SU-DHL-6 (cell line): ENCODE data around the gene MBD3L2B.

Experiments used
- H2AFZ ChIP-seq: fragments of 200-600 bp; sonication (generic); 2 replicates; pipeline ENCODE4 v1.6.1; 2014; ENCODE audit warnings: low read depth, mild to moderate bottlenecking, moderate library complexity, mixed read lengths, antibody characterized with exemption, low read length; ENCODE audit not compliant: severe bottlenecking
- H3F3A ChIP-seq: fragments of 200-600 bp; shearing (Covaris generic); 2 replicates; pipeline ENCODE4 v1.6.0; 2016; ENCODE audit warnings: antibody characterized with exemption, mild to moderate bottlenecking; ENCODE audit not compliant: insufficient read depth
- H3K27ac ChIP-seq: fragments of 200-600 bp; sonication (generic); 2 replicates; pipeline ENCODE4 v1.5.1; 2016; ENCODE audit warnings: low read depth, mild to moderate bottlenecking, low read length, moderate library complexity, mixed read lengths
- H3K27me3 ChIP-seq: fragments of 200-600 bp; sonication (generic), shearing (Covaris generic); 2 replicates; pipeline ENCODE4 v1.6.0; 2014; ENCODE audit warnings: mild to moderate bottlenecking, low read length
- H3K36me3 ChIP-seq: fragments of 200-600 bp; sonication (generic); 2 replicates; pipeline ENCODE4 v1.6.1; 2014; ENCODE audit warnings: mild to moderate bottlenecking, low read length, mixed read lengths
- H3K4me2 ChIP-seq: fragments of 300-600, 200-600 bp; shearing (Covaris generic), sonication (generic); 2 replicates; pipeline ENCODE4 v1.6.0; 2014; ENCODE audit warnings: low read length, low read depth, mild to moderate bottlenecking; ENCODE audit not compliant: poor library complexity, severe bottlenecking
- H3K4me3 ChIP-seq: fragments of 200-600 bp; sonication (generic); 2 replicates; pipeline ENCODE4 v1.5.1; 2014; ENCODE audit warnings: antibody characterized with exemption, low read length, mild to moderate bottlenecking, mixed read lengths; ENCODE audit not compliant: insufficient read depth, poor library complexity, severe bottlenecking
- H3K79me2 ChIP-seq: fragments of 200-600 bp; sonication (generic); 2 replicates; pipeline ENCODE4 v1.6.1; 2014; ENCODE audit warnings: mild to moderate bottlenecking, low read length, moderate library complexity; ENCODE audit not compliant: insufficient read depth
- H3K9ac ChIP-seq: fragments of 200-600 bp; sonication (generic); 2 replicates; pipeline ENCODE4 v1.7.0; 2014; ENCODE audit warnings: mild to moderate bottlenecking, low read length
- H3K9me2 ChIP-seq: fragments of 200-600 bp; sonication (generic); replicated peaks from 2 replicates; pipeline ENCODE4 v1.6.1; 2014; ENCODE audit warnings: low read length; ENCODE audit not compliant: insufficient read depth
- H3K9me3 ChIP-seq: fragments of 200-600 bp; sonication (generic); 2 replicates; pipeline ENCODE4 v1.6.1; 2014; ENCODE audit warnings: low read length, mixed read lengths; ENCODE audit not compliant: insufficient read depth
- H4K20me1 ChIP-seq: fragments of 200-600 bp; sonication (generic); 2 replicates; pipeline ENCODE4 v1.6.1; 2014; ENCODE audit warnings: low read depth, mild to moderate bottlenecking, antibody characterized with exemption, low read length, moderate library complexity, mixed read lengths
- CTCF ChIP-seq: fragments of 200-600 bp; sonication (generic); IDR thresholded peaks from one replicate; pipeline ENCODE4 v1.5.1; 2017; ENCODE audit warnings: antibody characterized with exemption, mild to moderate bottlenecking, low read length, moderate library complexity; ENCODE audit not compliant: insufficient read depth, poor library complexity, severe bottlenecking
- EZH2phosphoT487 ChIP-seq: fragments of 200-600 bp; sonication (generic), shearing (Covaris generic); conservative IDR thresholded peaks from 2 replicates; pipeline ENCODE4 v1.6.1; 2018; ENCODE audit warnings: mild to moderate bottlenecking, antibody characterized with exemption, low read length, moderate library complexity, mixed read lengths

The MBD3L2B gene

GRCh38 chr19:6979399-6979798 lies 41.8 kb downstream of the MBD3L2B start:
- H4K20me1 ChIP-seq: no peaks in the 10 kb centered on the region
- no peak overlapping the region for H3K9ac ChIP-seq
- no peaks in the 10 kb centered on the region for H3K27me3 ChIP-seq
- no peaks in the 10 kb centered on the region for H3K36me3 ChIP-seq
- no peaks in the 10 kb centered on the region for H3K79me2 ChIP-seq
- peaks cover 15% of the 10 kb centered on the region; the same call in 1 of the 2 replicates for H3K9me3 ChIP-seq
- no peak overlapping the region for H3K4me2 ChIP-seq
- TF ChIP-seq CTCF (no peak), EZH2phosphoT487 (no peak)
- no peak overlapping the region for H3K4me3 ChIP-seq
- H3K27ac ChIP-seq: no peak overlapping the region
- H2AFZ ChIP-seq: no peak overlapping the region
- H3F3A ChIP-seq: no peaks in the 10 kb centered on the region
- no peaks in the 10 kb centered on the region for H3K9me2 ChIP-seq

DNA sequence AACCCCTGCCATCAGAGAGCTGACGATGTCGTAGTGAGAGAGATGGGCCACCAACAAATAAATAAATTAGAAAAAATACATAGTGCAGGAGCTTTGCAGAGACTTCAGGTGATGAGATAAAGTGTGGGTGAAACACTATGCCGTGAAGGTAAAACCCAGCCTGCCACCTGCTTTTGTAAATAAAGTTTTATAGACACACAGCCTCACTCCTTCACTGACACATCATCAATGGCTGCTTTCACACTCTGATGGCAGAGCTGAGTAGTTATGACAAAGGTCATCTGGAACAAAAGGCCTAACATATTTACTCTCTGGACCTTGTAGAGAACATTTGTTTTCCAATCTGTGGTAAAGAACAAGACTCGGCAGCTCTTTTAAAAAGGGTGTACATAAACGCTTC lies 45.0 kb downstream of the MBD3L2B start:
- no peak overlapping the region for H3K4me2 ChIP-seq
- H3K9me3 ChIP-seq: peaks cover 15% of the 10 kb centered on the region; the same call in 1 of the 2 replicates
- no peaks in the 10 kb centered on the region for H3K36me3 ChIP-seq
- H3K9me2 ChIP-seq: no peaks in the 10 kb centered on the region
- H2AFZ ChIP-seq: no peak overlapping the region
- TF ChIP-seq CTCF: no peak
- TF ChIP-seq EZH2phosphoT487: no peak
- H3K27me3 ChIP-seq: no peaks in the 10 kb centered on the region
- H3K4me3 ChIP-seq: no peak overlapping the region
- H3K27ac ChIP-seq: no peak overlapping the region
- H4K20me1 ChIP-seq: no peaks in the 10 kb centered on the region
- H3K9ac ChIP-seq: no peak overlapping the region
- H3F3A ChIP-seq: no peaks in the 10 kb centered on the region
- H3K79me2 ChIP-seq: no peaks in the 10 kb centered on the region

GRCh38 chr19:6971366-6971765 lies 49.9 kb downstream of the MBD3L2B start:
- Histone ChIP-seq H2AFZ (no peak overlapping the region), H3K27ac (no peak overlapping the region), H3K4me3 (no peak overlapping the region), H3K79me2 (no peaks in the 10 kb centered on the region), H3K9me3 (no peaks in the 10 kb centered on the region), H3K9ac (no peak overlapping the region), H3K9me2 (no peaks in the 10 kb centered on the region), H3K36me3 (no peaks in the 10 kb centered on the region), H4K20me1 (no peaks in the 10 kb centered on the region), H3K27me3 (no peaks in the 10 kb centered on the region), H3K4me2 (no peak overlapping the region), H3F3A (no peaks in the 10 kb centered on the region)
- TF ChIP-seq EZH2phosphoT487 (no peak), CTCF (no peak)

DNA sequence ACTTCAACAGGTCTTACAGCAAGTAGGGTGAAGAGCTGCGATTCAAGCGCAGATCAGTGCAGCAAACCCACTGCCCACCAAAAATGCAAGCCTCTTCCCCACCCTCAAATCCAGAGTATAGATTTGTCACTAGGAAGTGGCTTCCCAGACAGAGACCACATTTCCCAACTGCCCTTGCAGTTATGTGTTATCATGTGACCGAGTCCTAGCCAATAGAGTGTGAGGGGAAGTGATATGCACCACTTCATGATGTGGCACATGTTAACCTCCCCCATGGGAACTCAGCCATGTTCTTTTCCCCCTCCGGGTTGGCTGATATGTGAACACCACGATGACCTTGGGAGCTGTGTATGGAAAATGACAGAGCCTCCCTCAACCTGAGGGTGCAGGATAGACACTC lies 50.8 kb downstream of the MBD3L2B start:
- Histone ChIP-seq H3K4me3 (no peak overlapping the region), H2AFZ (no peak overlapping the region), H3K27me3 (no peaks in the 10 kb centered on the region), H3K9me3 (no peaks in the 10 kb centered on the region), H3K27ac (no peak overlapping the region), H3K4me2 (no peak overlapping the region), H3K9ac (no peak overlapping the region), H3K79me2 (no peaks in the 10 kb centered on the region), H3F3A (no peaks in the 10 kb centered on the region), H3K9me2 (no peaks in the 10 kb centered on the region), H3K36me3 (no peaks in the 10 kb centered on the region), H4K20me1 (no peaks in the 10 kb centered on the region)
- TF ChIP-seq EZH2phosphoT487: no peak
- no peak for TF ChIP-seq CTCF
